Measurements from ENCODE around the gene SULT4A1. TPM values are rescaled to one million over a fixed set of nuclear protein-coding genes. Genes with fewer than 3 reads are reported as not detected.

Gene SULT4A1
- total and polyA plus RNA-seq, 2 of the 4 experiments (the other 2 are of a cell fraction), result 1.1 to 5.2 TPM

DNA sequence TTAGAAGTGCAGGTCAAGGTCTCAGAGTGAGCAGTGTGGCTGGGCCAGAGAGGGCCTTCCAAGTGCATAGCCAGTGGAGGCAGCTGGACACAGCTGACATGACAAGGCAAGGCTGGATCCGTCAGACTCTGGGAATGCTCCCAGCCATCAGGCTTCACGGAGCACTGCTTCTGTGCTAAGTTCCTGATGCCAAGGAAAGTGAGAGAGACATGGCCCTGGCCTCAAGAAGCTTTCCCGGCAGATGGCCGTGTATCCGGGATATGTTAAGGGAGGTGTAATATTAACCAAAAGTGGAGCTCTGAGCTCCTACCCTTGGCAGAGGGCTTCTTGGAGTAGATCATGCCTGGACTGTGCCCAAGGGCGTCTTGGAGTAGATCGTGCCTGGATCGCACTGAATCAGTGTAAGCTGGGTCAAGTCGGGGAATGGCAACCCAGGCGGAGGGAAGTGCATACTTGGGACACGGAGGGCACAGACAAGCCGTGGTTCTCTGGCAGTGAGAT lies 42.8 kb downstream of the SULT4A1 start:
- Histone ChIP-seq H2BK120ac (ENCODE audit: low read depth, low read length) (no peak overlapping the region), H4K5ac (ENCODE audit: low read depth, low read length) (no peak overlapping the region), H3K4me1 (ENCODE audit: control insufficient read depth, insufficient read depth, low read length) (no peaks in the 10 kb centered on the region), H3K27me3 (ENCODE audit: control insufficient read depth, insufficient read depth, low read length) (no peaks in the 10 kb centered on the region), H2AK9ac (replicated peaks; ENCODE audit: low read depth, low read length, poor library complexity) (no peak overlapping the region), H2BK5ac (ENCODE audit: low read depth, low read length, poor library complexity, severe bottlenecking) (no peak overlapping the region), H2AK5ac (ENCODE audit: low read depth, low read length) (no peak overlapping the region), H3K9me1 (ENCODE audit: insufficient read depth, low read length) (no peaks in the 10 kb centered on the region), H4K91ac (ENCODE audit: insufficient read depth, low read depth, low read length) (no peak overlapping the region), H3K4ac (ENCODE audit: low read depth, low read length) (no peak overlapping the region), H2BK15ac (ENCODE audit: low read depth, low read length) (no peak overlapping the region), H4K8ac (ENCODE audit: low read depth in 2 of 2, low read length in 2 of 2) (no peak overlapping the region), H3K36me3 (ENCODE audit: control insufficient read depth, insufficient read depth, low read length) (no peaks in the 10 kb centered on the region), H3K4me3 (ENCODE audit: insufficient read depth, low read depth, low read length) (no peak overlapping the region), H3K9me3 (ENCODE audit: control insufficient read depth, insufficient read depth, low read length) (no peaks in the 10 kb centered on the region), H3K56ac (ENCODE audit: extremely low read depth, insufficient read depth, low read length) (no peak overlapping the region), H3K9ac (ENCODE audit: low read depth, low read length) (no peak overlapping the region), H3K79me1 (ENCODE audit: low read depth in 1 of 2, low read length in 2 of 2) (no peaks in the 10 kb centered on the region), H3K14ac (replicated peaks; ENCODE audit: low read depth, low read length) (no peak overlapping the region), H2AFZ (replicated peaks; ENCODE audit: low read length, poor library complexity) (no peak overlapping the region), H2BK20ac (ENCODE audit: low read depth, low read length) (no peak overlapping the region), H3K4me2 (ENCODE audit: low read depth, low read length) (no peak overlapping the region), H3K27ac (ENCODE audit: insufficient read depth, low read length) (no peak overlapping the region), H4K20me1 (ENCODE audit: insufficient read depth, low read length) (no peaks in the 10 kb centered on the region), H3K23ac (ENCODE audit: low read depth, low read length) (no peak overlapping the region), H3K18ac (ENCODE audit: low read depth, low read length) (no peak overlapping the region)
- intact Hi-C loops (cut with micrococcal nuclease) (no loop called here), dilution Hi-C loops (cut with HindIII; ENCODE audit: low sequenced_read_pairs, unreplicated experiment) (no loop called here), in situ Hi-C loops (cut with MboI; ENCODE audit: low sequenced_read_pairs) (no loop called here)
- no peak; the same call in 1 of the 2 replicates for ATAC-seq (ENCODE audit: low read depth)
- no peak for TF ChIP-seq MXI1 (IDR thresholded peaks at IDR 0.05; ENCODE audit: borderline replicate concordance, low read depth, low read length)
- no peak for TF ChIP-seq CHD1 (IDR thresholded peaks at IDR 0.05; ENCODE audit: low read depth, low read length)
- no peak for TF ChIP-seq MAFK (IDR thresholded peaks at IDR 0.05; ENCODE audit: low read depth, low read length)
- TF ChIP-seq CEBPB (IDR thresholded peaks at IDR 0.05; ENCODE audit: low read depth, low read length), result no peak
- TF ChIP-seq, protein P1, sequence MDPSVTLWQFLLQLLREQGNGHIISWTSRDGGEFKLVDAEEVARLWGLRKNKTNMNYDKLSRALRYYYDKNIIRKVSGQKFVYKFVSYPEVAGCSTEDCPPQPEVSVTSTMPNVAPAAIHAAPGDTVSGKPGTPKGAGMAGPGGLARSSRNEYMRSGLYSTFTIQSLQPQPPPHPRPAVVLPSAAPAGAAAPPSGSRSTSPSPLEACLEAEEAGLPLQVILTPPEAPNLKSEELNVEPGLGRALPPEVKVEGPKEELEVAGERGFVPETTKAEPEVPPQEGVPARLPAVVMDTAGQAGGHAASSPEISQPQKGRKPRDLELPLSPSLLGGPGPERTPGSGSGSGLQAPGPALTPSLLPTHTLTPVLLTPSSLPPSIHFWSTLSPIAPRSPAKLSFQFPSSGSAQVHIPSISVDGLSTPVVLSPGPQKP (IDR thresholded peaks at IDR 0.05; ENCODE audit: borderline replicate concordance, low read depth, low read length), result no peak
- no peak for TF ChIP-seq FOS (IDR thresholded peaks at IDR 0.05; ENCODE audit: low read depth, low read length)
- TF ChIP-seq, protein P2, sequence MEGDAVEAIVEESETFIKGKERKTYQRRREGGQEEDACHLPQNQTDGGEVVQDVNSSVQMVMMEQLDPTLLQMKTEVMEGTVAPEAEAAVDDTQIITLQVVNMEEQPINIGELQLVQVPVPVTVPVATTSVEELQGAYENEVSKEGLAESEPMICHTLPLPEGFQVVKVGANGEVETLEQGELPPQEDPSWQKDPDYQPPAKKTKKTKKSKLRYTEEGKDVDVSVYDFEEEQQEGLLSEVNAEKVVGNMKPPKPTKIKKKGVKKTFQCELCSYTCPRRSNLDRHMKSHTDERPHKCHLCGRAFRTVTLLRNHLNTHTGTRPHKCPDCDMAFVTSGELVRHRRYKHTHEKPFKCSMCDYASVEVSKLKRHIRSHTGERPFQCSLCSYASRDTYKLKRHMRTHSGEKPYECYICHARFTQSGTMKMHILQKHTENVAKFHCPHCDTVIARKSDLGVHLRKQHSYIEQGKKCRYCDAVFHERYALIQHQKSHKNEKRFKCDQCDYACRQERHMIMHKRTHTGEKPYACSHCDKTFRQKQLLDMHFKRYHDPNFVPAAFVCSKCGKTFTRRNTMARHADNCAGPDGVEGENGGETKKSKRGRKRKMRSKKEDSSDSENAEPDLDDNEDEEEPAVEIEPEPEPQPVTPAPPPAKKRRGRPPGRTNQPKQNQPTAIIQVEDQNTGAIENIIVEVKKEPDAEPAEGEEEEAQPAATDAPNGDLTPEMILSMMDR (conservative IDR thresholded peaks at IDR 0.05; ENCODE audit: low read depth, low read length), result no peak
- no peak for TF ChIP-seq SMC3 (IDR thresholded peaks at IDR 0.05; ENCODE audit: low read depth, low read length)
- no peak for TF ChIP-seq POLR2A (IDR thresholded peaks at IDR 0.05; ENCODE audit: low read depth, low read length)
- TF ChIP-seq RFX5 (IDR thresholded peaks at IDR 0.05; ENCODE audit: low read depth, low read length), result no peak
- POLR2A ChIA-PET (ENCODE audit: unreplicated experiment), result no interaction called here
- DNase-seq, result no peak
- CTCF ChIA-PET, result no interaction called here
- WGBS, 2 experiments (ENCODE audit: extremely low coverage in 2 of 2, insufficient read length in 1 of 2), result 71% methylated on average over 11 of the region's 12 CpGs; no CpG with 5 or more reads in 1 of the 2 experiments
- no TSS peak for BruUV-seq (replicated peaks)
